NCI-H2107 treated with DMSO at 0.1 percent for 48 hours (cell line): Measurements from ENCODE around the gene ADRM1.

Experiments
- DNase-seq: peaks from one replicate; lab custom pipeline; 2025; ENCODE audit not compliant: unreplicated experiment; lab: John Stamatoyannopoulos, UW

ADRM1 gene

GRCh38 chr20:62336775-62337557 lies 34.2 kb downstream of the ADRM1 start:
- DNase-seq: no peak

GRCh38 chr20:62337558-62338293 lies 34.9 kb downstream of the ADRM1 start:
- DNase-seq: peak; percentile 25

DNA sequence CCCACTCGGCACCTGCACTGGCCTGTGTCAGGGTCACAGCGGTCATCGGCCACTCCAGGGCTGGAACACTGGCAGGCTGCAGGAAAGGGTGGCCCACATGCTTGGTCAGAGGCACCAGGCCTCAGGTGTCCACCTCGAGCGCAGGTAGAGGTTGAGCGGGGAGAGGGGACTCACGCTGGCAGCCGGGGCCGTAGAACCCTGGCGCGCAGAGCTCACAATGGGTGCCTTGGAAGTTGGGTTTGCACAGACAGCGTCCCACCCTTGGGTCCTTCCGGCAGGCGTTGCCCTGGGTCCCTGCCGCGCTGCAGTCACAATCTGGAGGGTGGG lies 35.5 kb downstream of the ADRM1 start:
- DNase-seq: no peak

- DNase-seq: no peak
Observed at GRCh38 chr20:62339647-62340062, 36.9 kb downstream of the ADRM1 start.

DNA sequence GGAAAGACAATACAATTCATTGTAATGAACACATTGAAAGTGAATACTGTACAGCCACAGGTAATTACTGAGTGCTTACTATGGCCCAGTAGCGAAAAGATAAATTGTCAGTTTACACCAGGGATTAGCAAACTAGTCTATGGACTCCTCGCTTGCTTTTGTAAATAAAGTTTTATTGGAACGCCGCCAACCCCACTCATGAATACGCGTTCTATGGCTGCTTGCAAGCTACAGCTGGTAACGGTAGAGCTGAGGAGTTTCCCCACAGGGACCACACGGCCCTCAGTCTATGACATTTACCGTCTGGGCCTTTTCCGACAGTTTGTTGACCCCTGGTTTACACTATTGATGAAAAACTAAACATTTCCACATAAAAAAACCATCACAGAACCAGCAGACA lies 40.1 kb downstream of the ADRM1 start:
- no peak for DNase-seq

- no peak for DNase-seq
Observed at GRCh38 chr20:62344092-62344491, 41.3 kb downstream of the ADRM1 start.

DNA sequence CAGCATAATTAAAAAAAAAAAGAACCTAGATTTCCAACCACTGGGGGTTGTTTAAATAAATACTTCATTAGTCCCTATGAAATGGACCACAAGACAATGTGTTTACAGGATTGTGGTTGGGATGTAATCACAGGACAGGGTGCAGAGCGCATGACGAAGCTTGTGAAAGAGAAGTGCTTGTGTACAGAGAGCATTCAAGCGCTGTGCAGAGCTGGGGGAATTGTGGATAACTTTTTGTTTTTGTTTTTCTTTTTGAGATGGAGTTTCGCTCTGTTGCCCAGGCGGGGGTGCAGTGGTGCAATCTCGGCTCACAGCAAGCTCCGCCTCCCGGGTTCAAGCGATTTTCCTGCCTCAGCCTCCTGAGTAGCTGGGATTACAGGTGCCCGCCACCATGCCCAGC lies 42.0 kb downstream of the ADRM1 start:
- peak; percentile 45 for DNase-seq

DNA sequence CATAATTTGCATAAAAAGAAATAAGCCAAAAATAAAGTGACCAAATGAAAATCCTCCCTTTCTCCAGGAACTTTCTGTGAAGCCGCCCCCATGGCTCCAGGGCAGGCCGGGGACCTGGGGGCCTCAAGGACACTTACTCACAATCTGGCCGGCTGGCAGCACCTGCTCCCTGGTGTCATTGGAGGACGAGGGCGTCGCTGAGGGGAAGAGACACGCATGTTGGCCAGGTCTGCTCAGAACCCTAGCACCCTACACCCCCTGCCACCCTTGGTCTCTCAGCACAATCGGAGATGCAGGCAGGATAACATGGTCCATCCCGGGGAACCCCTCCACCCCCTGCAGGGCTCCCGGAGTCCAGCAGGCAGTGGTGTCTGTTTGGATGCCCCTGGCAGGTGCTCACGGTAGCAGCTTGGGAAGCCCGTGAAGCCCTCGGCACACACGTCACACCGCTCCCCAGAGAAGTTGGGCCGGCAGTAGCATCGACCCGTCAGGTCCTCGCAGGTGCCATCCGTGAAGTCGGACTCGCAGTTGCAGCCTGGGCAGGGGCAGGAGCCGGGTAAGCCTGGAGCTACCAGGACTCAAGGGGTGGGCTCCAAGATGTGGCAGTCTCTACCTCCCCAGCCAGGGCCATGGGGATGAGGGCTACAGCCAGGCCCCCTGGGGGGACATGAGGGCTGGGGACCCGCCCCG lies 43.0 kb downstream of the ADRM1 start:
- DNase-seq: no peak

- peak; percentile 34 for DNase-seq
Observed at GRCh38 chr20:62346398-62347150, 43.8 kb downstream of the ADRM1 start.

- DNase-seq: no peak
Observed at GRCh38 chr20:62347151-62347404, 44.3 kb downstream of the ADRM1 start.

- no peak for DNase-seq
Observed at GRCh38 chr20:62347445-62347844, 44.6 kb downstream of the ADRM1 start.

GRCh38 chr20:62348604-62349003 lies 45.8 kb downstream of the ADRM1 start:
- DNase-seq: no peak

DNA sequence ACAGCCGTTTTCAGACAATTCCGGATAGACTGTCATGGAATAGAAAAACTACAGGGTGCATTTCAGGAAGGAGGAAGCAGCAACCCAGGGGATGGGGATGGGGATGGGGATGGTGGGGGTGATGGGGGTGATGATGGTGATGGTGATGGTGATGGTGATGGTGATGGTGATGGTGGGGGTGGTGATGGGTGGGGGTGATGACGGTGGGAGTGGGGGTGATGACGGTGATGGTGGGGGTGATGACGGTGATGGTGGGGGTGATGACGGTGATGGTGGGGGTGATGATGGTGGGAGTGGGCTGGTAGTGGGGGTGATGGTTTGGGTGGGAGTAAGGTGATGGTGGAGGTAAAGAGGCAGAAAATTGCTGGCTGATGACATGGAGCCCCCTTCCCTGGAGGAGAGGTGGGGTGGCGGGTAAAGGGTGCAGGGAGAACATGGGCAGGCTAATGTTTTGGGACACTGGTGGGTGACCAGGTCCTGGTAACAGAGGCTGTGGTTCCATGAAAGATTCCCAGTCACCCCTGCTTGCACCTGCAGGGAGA lies 46.8 kb downstream of the ADRM1 start:
- DNase-seq: no peak

DNA sequence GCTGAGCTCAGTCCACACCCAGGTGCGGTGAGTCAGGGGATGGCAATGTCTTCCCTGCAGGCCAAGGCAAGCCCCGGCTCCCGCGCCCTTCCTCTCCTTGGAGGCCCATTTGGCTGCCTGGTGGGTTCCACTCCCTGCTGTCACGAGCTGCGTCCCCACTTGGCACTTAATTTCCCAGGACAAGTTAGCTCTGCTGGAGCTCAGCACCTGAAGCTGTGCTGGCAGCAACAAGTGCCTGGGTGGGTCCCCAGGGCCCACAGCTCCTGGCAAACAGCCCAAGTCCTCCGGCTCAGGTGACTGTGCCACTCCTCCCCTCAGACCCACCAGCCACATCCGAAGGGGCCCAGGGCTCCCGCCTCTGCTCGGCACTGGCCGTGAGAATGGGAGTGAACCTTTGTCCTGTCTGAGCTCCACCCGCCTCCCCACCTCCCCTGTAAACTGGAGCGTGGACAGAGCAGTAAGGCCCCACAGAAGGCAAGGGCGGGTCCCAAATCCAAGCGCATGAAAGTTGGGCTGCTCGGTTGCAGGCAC lies 47.4 kb downstream of the ADRM1 start:
- DNase-seq: peak; percentile 91

DNA sequence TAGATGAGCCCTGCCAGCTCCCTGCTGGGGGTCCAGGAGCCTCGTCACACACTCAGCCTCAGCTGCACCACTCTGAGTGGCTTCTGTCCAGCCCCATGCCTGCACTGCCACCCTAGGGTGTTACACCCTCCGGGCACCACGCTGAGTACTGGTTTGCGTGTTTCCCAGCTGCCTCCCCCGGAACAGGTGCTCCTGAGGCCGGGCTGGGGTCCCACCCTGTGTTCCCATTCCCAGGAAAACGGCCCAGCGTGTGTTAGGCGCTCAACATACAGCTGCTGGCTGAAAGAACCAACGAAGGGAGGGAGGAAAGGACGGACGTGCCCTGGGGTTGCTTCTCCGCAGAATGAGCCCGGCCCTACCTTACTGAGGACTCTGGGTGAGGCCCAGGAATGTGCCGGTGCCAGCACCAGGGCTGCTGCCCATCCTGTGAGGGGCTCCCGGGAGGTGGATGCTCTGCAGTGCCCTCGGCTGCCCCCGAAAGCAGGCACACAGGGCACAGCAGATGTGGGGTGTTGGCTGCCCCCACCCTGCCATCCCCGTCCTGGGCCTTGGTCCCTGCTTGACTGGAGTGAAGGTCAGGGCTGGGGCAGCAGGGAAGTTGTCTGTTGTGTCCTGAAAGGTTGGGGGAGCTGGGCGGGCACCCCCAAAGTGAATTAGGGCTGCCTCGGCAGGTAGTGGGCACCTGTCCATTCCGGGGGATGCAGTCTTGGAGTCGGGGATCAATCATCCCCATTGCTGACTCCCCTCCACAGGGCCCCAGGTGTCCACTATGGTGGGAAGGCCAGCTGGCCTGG lies 48.0 kb downstream of the ADRM1 start:
- DNase-seq: no peak

- no peak for DNase-seq
Observed at GRCh38 chr20:62351469-62352401, 48.9 kb downstream of the ADRM1 start.

GRCh38 chr20:62352402-62353288 lies 49.8 kb downstream of the ADRM1 start:
- peak; percentile 47 for DNase-seq
